Liver (tissue), 9 donors: ENCODE data around the gene PPP1R12A. TPM values are rescaled to one million over a fixed set of nuclear protein-coding genes. Genes with fewer than 3 reads are reported as not detected.

Source experiments
- DNase-seq: peaks from one replicate; pipeline ENCODE4 v3.0.0-alpha.2; 2017; ENCODE audit warnings: low spot score
- H3K27ac ChIP-seq, 2 donors: one replicate each; pipeline ENCODE4 v1.7.0; 2013; ENCODE audit warnings: inconsistent platforms in 2 of 2, low read length in 2 of 2, control low read depth in 1 of 2, low read depth in 1 of 2, mild to moderate bottlenecking in 1 of 2
- H3K27me3 ChIP-seq, 4 donors: one replicate each; pipeline versions ENCODE4 v1.6.1 to v1.7.0; 2013; ENCODE audit warnings: low read length in 3 of 4, inconsistent platforms in 1 of 4, mild to moderate bottlenecking in 1 of 4, moderate library complexity in 1 of 4; ENCODE audit not compliant: control insufficient read depth in 4 of 4, insufficient read depth in 4 of 4
- H3K36me3 ChIP-seq, 4 donors: one replicate each; pipeline versions ENCODE4 v1.6.1 to v1.7.0; 2013; ENCODE audit warnings: low read length in 3 of 4, mild to moderate bottlenecking in 3 of 4, low read depth in 1 of 4, moderate library complexity in 1 of 4; ENCODE audit not compliant: control insufficient read depth in 4 of 4, insufficient read depth in 3 of 4
- H3K4me1 ChIP-seq, 4 donors: one replicate each; pipeline versions ENCODE4 v1.6.1 to v1.7.0; 2013; ENCODE audit warnings: low read length in 3 of 4, mild to moderate bottlenecking in 3 of 4, moderate library complexity in 1 of 4; ENCODE audit not compliant: control insufficient read depth in 4 of 4, insufficient read depth in 4 of 4
- H3K4me3 ChIP-seq, 3 donors: one replicate each; pipeline versions ENCODE4 v1.6.1 to v1.7.0; 2013; ENCODE audit warnings: low read length in 3 of 3, control low read depth in 1 of 3, low read depth in 1 of 3, mild to moderate bottlenecking in 1 of 3
- H3K9ac ChIP-seq, 2 donors: one replicate each; pipeline ENCODE4 v1.7.0; 2013; ENCODE audit warnings: low read length in 2 of 2, mild to moderate bottlenecking in 2 of 2, moderate library complexity in 2 of 2, control low read depth in 1 of 2, low read depth in 1 of 2
- H3K9me3 ChIP-seq, 4 donors: one replicate each; pipeline versions ENCODE4 v1.6.1 to v1.7.0; 2013; ENCODE audit warnings: low read length in 3 of 4; ENCODE audit not compliant: control insufficient read depth in 4 of 4
- EGR1 ChIP-seq, 2 donors: IDR thresholded peaks; 2 replicates each; pipeline ENCODE4 v1.6.1; 2016 to 2018; ENCODE audit warnings: antibody characterized with exemption in 2 of 2, low read depth in 2 of 2
- FOXA1 ChIP-seq: IDR thresholded peaks from 2 replicates; pipeline ENCODE4 v1.6.1; 2016; ENCODE audit warnings: antibody characterized with exemption
- FOXA2 ChIP-seq: IDR thresholded peaks from 2 replicates; pipeline ENCODE4 v1.6.1; 2016; ENCODE audit warnings: antibody characterized with exemption
- GABPA ChIP-seq, 2 donors: IDR thresholded peaks in 1 of 2; conservative IDR thresholded peaks in 1 of 2; 2 replicates each; pipeline ENCODE4 v1.6.1; 2016; ENCODE audit warnings: antibody characterized with exemption in 2 of 2, mild to moderate bottlenecking in 1 of 2, moderate library complexity in 1 of 2
- HNF4A ChIP-seq, 2 donors: conservative IDR thresholded peaks; 2 replicates each; pipeline ENCODE4 v1.6.1; 2016; ENCODE audit warnings: antibody characterized with exemption in 2 of 2, mild to moderate bottlenecking in 2 of 2
- HNF4G ChIP-seq: IDR thresholded peaks from 2 replicates; pipeline ENCODE4 v1.6.1; 2016; ENCODE audit warnings: antibody characterized with exemption
- JUND ChIP-seq, 2 donors: IDR thresholded peaks; 2 replicates each; pipeline ENCODE4 v1.6.1; 2016; ENCODE audit warnings: antibody characterized with exemption in 2 of 2
- NR2F2 ChIP-seq: IDR thresholded peaks from 2 replicates; pipeline ENCODE4 v1.6.1; 2016; ENCODE audit warnings: antibody characterized with exemption
- RAD21 ChIP-seq, 2 donors: IDR thresholded peaks; 2 replicates each; pipeline ENCODE4 v1.6.1; 2016; ENCODE audit warnings: antibody characterized with exemption in 2 of 2, mild to moderate bottlenecking in 2 of 2
- RXRA ChIP-seq, 2 donors: IDR thresholded peaks; 2 replicates each; pipeline ENCODE4 v1.6.1; 2017 to 2018; ENCODE audit warnings: antibody characterized with exemption in 2 of 2, mild to moderate bottlenecking in 1 of 2
- TAF1 ChIP-seq: conservative IDR thresholded peaks from 2 replicates; pipeline ENCODE4 v1.6.1; 2016; ENCODE audit warnings: antibody characterized with exemption, mild to moderate bottlenecking
- YY1 ChIP-seq: IDR thresholded peaks from 2 replicates; pipeline ENCODE4 v1.6.1; 2016; ENCODE audit warnings: antibody characterized with exemption, mild to moderate bottlenecking
- WGBS: extraction: QIAGEN DNeasy Blood & Tissue Kit; methylation state at CpG from one replicate; pipeline ENCODE4 v1.1.7; 2013; 5-methylcytosine and 5-hydroxymethylcytosine counted together
- polyA plus RNA-seq, 2 donors: library from polyadenylated mRNA; stranded (reverse) in 1 of 2; unstranded in 1 of 2; fragments of 200-250 nt in 1 of 2; fragments of >200 nt in 1 of 2; fragmentation: Nextera tagmentation in 1 of 2; extraction: Ambion mirVana in 1 of 2; gene quantifications; one replicate each; pipeline versions ENCODE4 v1.2.1 to v1.2.3, GENCODE V29; 2013 to 2015
- total RNA-seq, 2 donors: library from RNA; depleted of rRNA; stranded (reverse); fragments of >200 nt; gene quantifications; one replicate each; pipeline ENCODE4 v1.2.3, GENCODE V29; 2014
- TF ChIP-seq, protein P1 (sequence below): IDR thresholded peaks from 2 replicates; pipeline ENCODE4 v1.6.1; 2016; ENCODE audit warnings: antibody characterized with exemption
- TF ChIP-seq, protein P2 (sequence below): IDR thresholded peaks from 2 replicates; pipeline ENCODE4 v1.6.1; 2016; ENCODE audit warnings: antibody characterized with exemption
- TF ChIP-seq, protein P3 (sequence below): IDR thresholded peaks from 2 replicates; pipeline ENCODE4 v1.6.1; 2016; ENCODE audit warnings: antibody characterized with exemption, mild to moderate bottlenecking
- TF ChIP-seq, protein P4 (sequence below): IDR thresholded peaks from 2 replicates; pipeline ENCODE4 v1.6.1; 2016; ENCODE audit warnings: antibody characterized with exemption
- donor health status: healthy.
- donor health status: healthy.
- donor health status: healthy.
- donor health status: healthy.
- donor health status: healthy.

The PPP1R12A gene
- total and polyA plus RNA-seq, 4 donors, result 5.1 to 41.6 (median 27.8) TPM

DNA sequence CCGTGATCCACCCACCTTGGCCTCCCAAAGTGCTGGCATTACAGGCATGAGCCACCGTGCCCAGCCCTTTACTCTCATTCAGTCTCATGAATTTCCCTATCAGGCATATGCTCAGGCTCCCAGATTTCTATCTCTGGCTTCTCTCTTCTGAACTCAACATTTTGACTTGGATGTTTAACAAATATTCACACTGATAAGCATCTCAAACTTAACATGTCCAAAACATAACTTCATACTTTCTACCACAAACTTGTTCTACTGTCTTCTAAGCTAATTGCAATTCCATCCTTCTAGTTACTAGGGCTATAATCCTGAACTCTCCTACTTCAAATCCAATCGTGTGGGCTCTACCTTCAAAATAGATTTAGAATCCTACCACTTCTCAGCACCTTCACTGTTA, 170.3 kb downstream of the PPP1R12A start:
- H3K9ac ChIP-seq, result no peak overlapping the region
- TF ChIP-seq FOXA1 (no peak), GABPA (IDR thresholded peaks at IDR 0.05 in 1 of 2, conservative IDR thresholded peaks at IDR 0.05 in 1 of 2) (no peak), YY1 (no peak), TAF1 (no peak), JUND (IDR thresholded peaks at IDR 0.05) (no peak), NR2F2 (no peak), HNF4G (no peak), FOXA2 (no peak), RXRA (IDR thresholded peaks at IDR 0.05) (no peak), HNF4A (conservative IDR thresholded peaks at IDR 0.05) (no peak), EGR1 (IDR thresholded peaks at IDR 0.05; ENCODE audit: low read depth in 2 of 2) (no peak), RAD21 (IDR thresholded peaks at IDR 0.05) (no peak)
- TF ChIP-seq, protein P1, sequence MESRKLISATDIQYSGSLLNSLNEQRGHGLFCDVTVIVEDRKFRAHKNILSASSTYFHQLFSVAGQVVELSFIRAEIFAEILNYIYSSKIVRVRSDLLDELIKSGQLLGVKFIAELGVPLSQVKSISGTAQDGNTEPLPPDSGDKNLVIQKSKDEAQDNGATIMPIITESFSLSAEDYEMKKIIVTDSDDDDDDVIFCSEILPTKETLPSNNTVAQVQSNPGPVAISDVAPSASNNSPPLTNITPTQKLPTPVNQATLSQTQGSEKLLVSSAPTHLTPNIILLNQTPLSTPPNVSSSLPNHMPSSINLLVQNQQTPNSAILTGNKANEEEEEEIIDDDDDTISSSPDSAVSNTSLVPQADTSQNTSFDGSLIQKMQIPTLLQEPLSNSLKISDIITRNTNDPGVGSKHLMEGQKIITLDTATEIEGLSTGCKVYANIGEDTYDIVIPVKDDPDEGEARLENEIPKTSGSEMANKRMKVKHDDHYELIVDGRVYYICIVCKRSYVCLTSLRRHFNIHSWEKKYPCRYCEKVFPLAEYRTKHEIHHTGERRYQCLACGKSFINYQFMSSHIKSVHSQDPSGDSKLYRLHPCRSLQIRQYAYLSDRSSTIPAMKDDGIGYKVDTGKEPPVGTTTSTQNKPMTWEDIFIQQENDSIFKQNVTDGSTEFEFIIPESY, result no peak
- TF ChIP-seq, protein P2, sequence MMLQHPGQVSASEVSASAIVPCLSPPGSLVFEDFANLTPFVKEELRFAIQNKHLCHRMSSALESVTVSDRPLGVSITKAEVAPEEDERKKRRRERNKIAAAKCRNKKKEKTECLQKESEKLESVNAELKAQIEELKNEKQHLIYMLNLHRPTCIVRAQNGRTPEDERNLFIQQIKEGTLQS, result no peak
- TF ChIP-seq, protein P3, sequence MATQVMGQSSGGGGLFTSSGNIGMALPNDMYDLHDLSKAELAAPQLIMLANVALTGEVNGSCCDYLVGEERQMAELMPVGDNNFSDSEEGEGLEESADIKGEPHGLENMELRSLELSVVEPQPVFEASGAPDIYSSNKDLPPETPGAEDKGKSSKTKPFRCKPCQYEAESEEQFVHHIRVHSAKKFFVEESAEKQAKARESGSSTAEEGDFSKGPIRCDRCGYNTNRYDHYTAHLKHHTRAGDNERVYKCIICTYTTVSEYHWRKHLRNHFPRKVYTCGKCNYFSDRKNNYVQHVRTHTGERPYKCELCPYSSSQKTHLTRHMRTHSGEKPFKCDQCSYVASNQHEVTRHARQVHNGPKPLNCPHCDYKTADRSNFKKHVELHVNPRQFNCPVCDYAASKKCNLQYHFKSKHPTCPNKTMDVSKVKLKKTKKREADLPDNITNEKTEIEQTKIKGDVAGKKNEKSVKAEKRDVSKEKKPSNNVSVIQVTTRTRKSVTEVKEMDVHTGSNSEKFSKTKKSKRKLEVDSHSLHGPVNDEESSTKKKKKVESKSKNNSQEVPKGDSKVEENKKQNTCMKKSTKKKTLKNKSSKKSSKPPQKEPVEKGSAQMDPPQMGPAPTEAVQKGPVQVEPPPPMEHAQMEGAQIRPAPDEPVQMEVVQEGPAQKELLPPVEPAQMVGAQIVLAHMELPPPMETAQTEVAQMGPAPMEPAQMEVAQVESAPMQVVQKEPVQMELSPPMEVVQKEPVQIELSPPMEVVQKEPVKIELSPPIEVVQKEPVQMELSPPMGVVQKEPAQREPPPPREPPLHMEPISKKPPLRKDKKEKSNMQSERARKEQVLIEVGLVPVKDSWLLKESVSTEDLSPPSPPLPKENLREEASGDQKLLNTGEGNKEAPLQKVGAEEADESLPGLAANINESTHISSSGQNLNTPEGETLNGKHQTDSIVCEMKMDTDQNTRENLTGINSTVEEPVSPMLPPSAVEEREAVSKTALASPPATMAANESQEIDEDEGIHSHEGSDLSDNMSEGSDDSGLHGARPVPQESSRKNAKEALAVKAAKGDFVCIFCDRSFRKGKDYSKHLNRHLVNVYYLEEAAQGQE, result no peak
- TF ChIP-seq, protein P4, sequence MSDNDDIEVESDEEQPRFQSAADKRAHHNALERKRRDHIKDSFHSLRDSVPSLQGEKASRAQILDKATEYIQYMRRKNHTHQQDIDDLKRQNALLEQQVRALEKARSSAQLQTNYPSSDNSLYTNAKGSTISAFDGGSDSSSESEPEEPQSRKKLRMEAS, result no peak
- WGBS, result 84% methylated on average over 3 of the region's 3 CpGs
- no peak overlapping the region for H3K4me3 ChIP-seq
- no peaks in the 10 kb centered on the region for H3K27me3 ChIP-seq
- no peak for DNase-seq
- no peaks in the 10 kb centered on the region for H3K9me3 ChIP-seq
- H3K27ac ChIP-seq, result no peak overlapping the region
- H3K4me1 ChIP-seq, result no peaks in the 10 kb centered on the region
- H3K36me3 ChIP-seq, result no peaks in the 10 kb centered on the region

DNA sequence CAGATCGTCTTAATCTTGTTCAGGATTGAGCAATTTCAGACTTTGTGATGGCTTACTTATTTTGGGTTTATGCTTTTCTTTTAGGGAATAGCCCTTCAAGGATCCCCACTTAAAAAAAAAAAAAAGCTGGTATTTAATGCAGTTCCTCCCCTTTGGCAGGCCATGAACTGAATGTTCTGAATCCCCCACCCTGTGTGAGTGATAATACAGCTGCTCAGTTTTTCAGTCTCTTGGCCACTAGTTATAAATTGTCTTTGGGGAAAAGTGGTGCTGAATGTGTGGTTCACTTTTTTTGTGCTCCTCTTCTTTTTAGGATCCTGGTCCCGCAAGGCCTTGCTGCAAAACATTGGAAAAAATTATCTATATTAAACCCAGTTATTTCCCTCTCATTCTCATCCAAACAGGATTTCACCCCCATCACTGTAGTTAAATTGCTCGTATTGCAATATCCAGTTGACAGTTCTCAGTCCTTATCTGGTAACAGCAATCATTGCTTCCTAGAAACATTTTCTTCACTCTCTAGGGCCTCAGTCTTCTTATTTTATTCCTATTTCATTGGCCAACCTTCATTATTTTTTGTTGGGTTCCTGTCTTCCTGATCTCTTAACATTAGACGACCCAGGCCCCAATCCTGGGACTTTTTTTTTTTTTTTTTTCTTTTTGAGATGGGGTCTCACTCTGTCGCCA, 171.0 kb downstream of the PPP1R12A start:
- whole genome bisulfite sequencing, result 86% methylated on average over 5 of the region's 5 CpGs
- H3K27ac ChIP-seq, result no peak overlapping the region

More for the DNA sequence above, 171.0 kb downstream of the PPP1R12A start:
- no peaks in the 10 kb centered on the region for H3K36me3 ChIP-seq
- no peak for TF ChIP-seq FOXA2
- H3K9me3 ChIP-seq, result no peaks in the 10 kb centered on the region
- H3K4me1 ChIP-seq, result no peaks in the 10 kb centered on the region
- no peak overlapping the region for H3K4me3 ChIP-seq
- DNase-seq, result no peak
- no peaks in the 10 kb centered on the region for H3K27me3 ChIP-seq
- H3K9ac ChIP-seq, result no peak overlapping the region
